GM12891 (cell line): Measurements from ENCODE around the gene NPNT.

Experiments
- DNase-seq: peaks from one replicate; pipeline ENCODE4 v3.0.0; 2011; ENCODE audit warnings: low spot score; ENCODE audit not compliant: insufficient read length
- FAIRE-seq: peaks from 2 replicates; lab custom pipeline; 2011; peaks lifted over from hg19 to GRCh38; lab: Jason Lieb, UNC
- PAX5 ChIP-seq: IDR thresholded peaks from 2 replicates; pipeline ENCODE4 v1.6.1; 2011; ENCODE audit warnings: low read length, moderate library complexity, mild to moderate bottlenecking; ENCODE audit not compliant: insufficient read depth, severe bottlenecking
- POLR2A ChIP-seq: IDR thresholded peaks from 2 replicates; pipeline ENCODE4 v1.6.1; 2011; ENCODE audit warnings: low read depth, low read length, control low read depth
- POLR2AphosphoS5 ChIP-seq: IDR thresholded peaks from 2 replicates; pipeline ENCODE4 v1.6.1; 2011; ENCODE audit warnings: low read depth, low read length, control low read depth
- POU2F2 ChIP-seq: IDR thresholded peaks from 2 replicates; pipeline ENCODE4 v1.6.1; 2011; ENCODE audit warnings: low read depth, mild to moderate bottlenecking, control low read depth, low read length, moderate library complexity
- SPI1 ChIP-seq: IDR thresholded peaks from 2 replicates; pipeline ENCODE4 v1.6.1; 2011; ENCODE audit warnings: low read depth, low read length, control low read depth
- TAF1 ChIP-seq: IDR thresholded peaks from 2 replicates; pipeline ENCODE4 v1.6.1; 2011; ENCODE audit warnings: low read depth, low read length, control low read depth

NPNT gene

GRCh38 chr4:106010761-106011160, 115.5 kb downstream of the NPNT start:
- TF ChIP-seq PAX5: no peak
- TF ChIP-seq SPI1: no peak
- no peak for TF ChIP-seq POLR2AphosphoS5
- TF ChIP-seq POU2F2: no peak
- no peak for TF ChIP-seq TAF1
- no peak for TF ChIP-seq POLR2A
- DNase-seq (no peak), FAIRE-seq (no peak)

DNA sequence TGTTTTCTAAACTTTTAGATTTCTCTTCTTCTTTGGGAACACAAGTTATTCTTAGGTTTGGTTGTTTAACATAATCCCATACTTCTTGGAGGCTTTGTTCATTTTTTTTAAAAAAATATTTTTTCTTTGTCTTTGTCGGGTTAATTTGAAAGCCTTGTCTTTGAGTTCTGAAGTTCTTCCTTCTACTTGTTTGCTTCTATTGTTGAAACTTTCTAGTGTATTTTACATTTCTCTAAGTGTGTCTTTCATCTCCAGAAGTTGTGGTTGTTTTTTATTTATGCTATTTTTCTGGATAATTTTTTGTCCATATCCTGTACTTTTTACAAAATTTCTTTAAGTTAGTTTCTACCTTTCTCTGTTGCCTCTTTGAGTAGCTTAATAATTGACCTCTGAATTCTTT, 116.1 kb downstream of the NPNT start:
- no peak for TF ChIP-seq PAX5
- no peak for TF ChIP-seq POU2F2
- FAIRE-seq (no peak), DNase-seq (no peak)

DNA sequence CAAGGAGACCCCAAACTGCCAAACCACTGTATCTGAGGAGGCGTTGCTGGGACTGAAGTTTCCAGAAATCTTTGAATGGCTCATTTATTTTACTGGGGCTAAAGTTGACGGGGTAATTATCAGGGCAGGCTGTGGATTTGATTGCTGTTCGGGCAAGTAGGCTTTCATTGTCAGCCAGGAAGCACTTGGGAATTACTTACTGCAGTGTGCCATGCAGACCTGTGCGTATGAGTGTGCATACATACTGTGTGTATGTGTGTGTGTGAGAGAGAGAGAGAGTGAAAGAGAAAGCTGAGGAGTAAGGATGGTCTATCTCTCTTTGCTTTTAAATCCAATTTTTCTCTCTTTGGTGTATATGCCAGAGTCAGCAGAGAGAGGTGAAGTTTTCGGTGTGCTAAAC, 122.7 kb downstream of the NPNT start:
- no peak for TF ChIP-seq SPI1
- TF ChIP-seq TAF1: no peak
- TF ChIP-seq PAX5: no peak
- TF ChIP-seq POU2F2: no peak
- TF ChIP-seq POLR2A: no peak
- TF ChIP-seq POLR2AphosphoS5: no peak
- no peak for DNase-seq
- no peak for FAIRE-seq

GRCh38 chr4:106019771-106020170, 124.5 kb downstream of the NPNT start:
- DNase-seq (no peak), FAIRE-seq (no peak)
- TF ChIP-seq SPI1 (no peak), POLR2AphosphoS5 (no peak), TAF1 (no peak), POLR2A (no peak), POU2F2 (no peak), PAX5 (no peak)
